ENCODE results near the gene PIWIL4. TPM values are rescaled to one million over a fixed set of nuclear protein-coding genes. Genes with fewer than 3 reads are reported as not detected.

The PIWIL4 gene
- total and polyA plus RNA-seq, 9 of the 15 experiments (the other 6 are each of a cell fraction or from before 2014, with no cell fraction given): 6.3 to 17.0 (median 10.8) TPM

- FAIRE-seq (no peak), DNase-seq (ENCODE audit: extremely low read depth in 1 of 4, low spot score in 3 of 4) (no peak), ATAC-seq (no peak)
- H2AFZ ChIP-seq (ENCODE audit: low read depth, low read length): no peak overlapping the region
- H3K36me3 ChIP-seq (ENCODE audit: control insufficient read depth, insufficient read depth, low read length): no peaks in the 10 kb centered on the region
- 0 out of 2 replicates have a peak, but pooled peaks cover 4% of the 10 kb centered on the region for H3K9me3 ChIP-seq (replicated peaks; ENCODE audit: control insufficient read depth, insufficient read depth, low read depth, low read length)
- BruUV-seq (replicated peaks): no TSS peak
- 12% methylated on average over 1 of the region's 1 CpG for WGBS (ENCODE audit: insufficient coverage, low coverage, missing lambda C conversion rate)
- intact Hi-C loops (cut with micrococcal nuclease) (no loop called here), in situ Hi-C loops (cut with MboI) (loop anchor here (10.0 kb wide), 2 partner anchors 265 to 515 kb away; no protein-coding TSS in a partner anchor)
- H3K4me3 ChIP-seq: no peak overlapping the region
- H3K4me1 ChIP-seq (replicated peaks in 1 of 2; ENCODE audit: control insufficient read depth in 2 of 2, insufficient read depth in 2 of 2, low read length in 2 of 2): peaks cover 0 to under 1% of the 10 kb centered on the region in 2 experiments; a peak in 1 of 5 replicates
- no peak overlapping the region for H3K4me2 ChIP-seq (ENCODE audit: insufficient read depth, low read length)
- ChIA-PET POLR2A (no interaction called here), CTCF (ENCODE audit: low intra/inter-chr PET ratio) (no interaction called here)
- TF ChIP-seq FOXP1 (CRISPR knock-in tag; IDR thresholded peaks at IDR 0.05) (no peak), SRF (CRISPR knock-in tag; IDR thresholded peaks at IDR 0.05) (peak in 1 of 2 experiments; percentile 72; a peak in 1 of 4 replicates)
- no peaks in the 10 kb centered on the region for H3K79me2 ChIP-seq (ENCODE audit: control insufficient read depth, insufficient read depth, low read length)
- H3K9ac ChIP-seq (ENCODE audit: insufficient read depth in 1 of 2, low read depth in 2 of 2, low read length in 2 of 2): no peak overlapping the region
- no peak overlapping the region for H3K27ac ChIP-seq (ENCODE audit: extremely low read depth, low read depth, low read length)
- H3K27me3 ChIP-seq (ENCODE audit: control insufficient read depth in 2 of 2, insufficient read depth in 2 of 2, low read length in 2 of 2): no peaks in the 10 kb centered on the region
- no peaks in the 10 kb centered on the region for H4K20me1 ChIP-seq (replicated peaks; ENCODE audit: control insufficient read depth, insufficient read depth, low read length)
- H3K9me1 ChIP-seq (ENCODE audit: control insufficient read depth, insufficient read depth, low read length): no peaks in the 10 kb centered on the region
These were observed 62.6 kb downstream of the PIWIL4 start for GRCh38 chr11:94629741-94630140.

- intact Hi-C loops (cut with micrococcal nuclease): no loop called here
- Histone ChIP-seq H3K27me3 (ENCODE audit: control insufficient read depth in 2 of 2, insufficient read depth in 2 of 2, low read length in 2 of 2) (no peaks in the 10 kb centered on the region), H3K9me1 (ENCODE audit: control insufficient read depth, insufficient read depth, low read length) (no peaks in the 10 kb centered on the region), H3K4me3 (no peak overlapping the region), H3K4me2 (ENCODE audit: insufficient read depth, low read length) (no peak overlapping the region), H3K27ac (ENCODE audit: extremely low read depth, low read depth, low read length) (no peak overlapping the region), H3K9ac (ENCODE audit: insufficient read depth in 1 of 2, low read depth in 2 of 2, low read length in 2 of 2) (no peak overlapping the region), H3K36me3 (ENCODE audit: control insufficient read depth, insufficient read depth, low read length) (no peaks in the 10 kb centered on the region), H4K20me1 (replicated peaks; ENCODE audit: control insufficient read depth, insufficient read depth, low read length) (no peaks in the 10 kb centered on the region), H3K4me1 (replicated peaks in 1 of 2; ENCODE audit: control insufficient read depth in 2 of 2, insufficient read depth in 2 of 2, low read length in 2 of 2) (peaks cover 0 to 4% of the 10 kb centered on the region in 2 experiments; a peak in 2 of 5 replicates), H3K9me3 (replicated peaks; ENCODE audit: control insufficient read depth, insufficient read depth, low read depth, low read length) (0 out of 2 replicates have a peak, but pooled peaks cover 4% of the 10 kb centered on the region), H3K79me2 (ENCODE audit: control insufficient read depth, insufficient read depth, low read length) (no peaks in the 10 kb centered on the region), H2AFZ (ENCODE audit: low read depth, low read length) (no peak overlapping the region)
- FAIRE-seq: no peak
- no TSS peak for BruUV-seq (replicated peaks)
- in situ Hi-C loops (cut with MboI): no loop called here
- 45% methylated on average over 3 of the region's 3 CpGs for WGBS (ENCODE audit: insufficient coverage, low coverage, missing lambda C conversion rate)
- DNase-seq (ENCODE audit: extremely low read depth in 1 of 4, low spot score in 3 of 4): no peak
- ChIA-PET CTCF (ENCODE audit: low intra/inter-chr PET ratio) (no interaction called here), POLR2A (no interaction called here)
- no peak for ATAC-seq
- TF ChIP-seq ZSCAN32 (CRISPR knock-in tag; IDR thresholded peaks at IDR 0.05) (no peak), STAG1 (CRISPR knock-in tag; IDR thresholded peaks at IDR 0.05; ENCODE audit: borderline replicate concordance) (no peak), NFIX (CRISPR knock-in tag; IDR thresholded peaks at IDR 0.05; ENCODE audit: low read depth) (no peak), POLR2G (IDR thresholded peaks at IDR 0.05; ENCODE audit: low read depth, low read length) (no peak), IRF9 (tag; IDR thresholded peaks at IDR 0.05) (no peak), NFIC (IDR thresholded peaks at IDR 0.05) (no peak), SMAD2 (IDR thresholded peaks at IDR 0.05; ENCODE audit: low read depth, low read length) (no peak)
- TF ChIP-seq, protein P1, sequence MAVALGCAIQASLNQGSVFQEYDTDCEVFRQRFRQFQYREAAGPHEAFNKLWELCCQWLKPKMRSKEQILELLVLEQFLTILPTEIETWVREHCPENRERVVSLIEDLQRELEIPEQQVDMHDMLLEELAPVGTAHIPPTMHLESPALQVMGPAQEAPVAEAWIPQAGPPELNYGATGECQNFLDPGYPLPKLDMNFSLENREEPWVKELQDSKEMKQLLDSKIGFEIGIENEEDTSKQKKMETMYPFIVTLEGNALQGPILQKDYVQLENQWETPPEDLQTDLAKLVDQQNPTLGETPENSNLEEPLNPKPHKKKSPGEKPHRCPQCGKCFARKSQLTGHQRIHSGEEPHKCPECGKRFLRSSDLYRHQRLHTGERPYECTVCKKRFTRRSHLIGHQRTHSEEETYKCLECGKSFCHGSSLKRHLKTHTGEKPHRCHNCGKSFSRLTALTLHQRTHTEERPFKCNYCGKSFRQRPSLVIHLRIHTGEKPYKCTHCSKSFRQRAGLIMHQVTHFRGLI (CRISPR knock-in tag; IDR thresholded peaks at IDR 0.05): no peak
- TF ChIP-seq, protein P2, sequence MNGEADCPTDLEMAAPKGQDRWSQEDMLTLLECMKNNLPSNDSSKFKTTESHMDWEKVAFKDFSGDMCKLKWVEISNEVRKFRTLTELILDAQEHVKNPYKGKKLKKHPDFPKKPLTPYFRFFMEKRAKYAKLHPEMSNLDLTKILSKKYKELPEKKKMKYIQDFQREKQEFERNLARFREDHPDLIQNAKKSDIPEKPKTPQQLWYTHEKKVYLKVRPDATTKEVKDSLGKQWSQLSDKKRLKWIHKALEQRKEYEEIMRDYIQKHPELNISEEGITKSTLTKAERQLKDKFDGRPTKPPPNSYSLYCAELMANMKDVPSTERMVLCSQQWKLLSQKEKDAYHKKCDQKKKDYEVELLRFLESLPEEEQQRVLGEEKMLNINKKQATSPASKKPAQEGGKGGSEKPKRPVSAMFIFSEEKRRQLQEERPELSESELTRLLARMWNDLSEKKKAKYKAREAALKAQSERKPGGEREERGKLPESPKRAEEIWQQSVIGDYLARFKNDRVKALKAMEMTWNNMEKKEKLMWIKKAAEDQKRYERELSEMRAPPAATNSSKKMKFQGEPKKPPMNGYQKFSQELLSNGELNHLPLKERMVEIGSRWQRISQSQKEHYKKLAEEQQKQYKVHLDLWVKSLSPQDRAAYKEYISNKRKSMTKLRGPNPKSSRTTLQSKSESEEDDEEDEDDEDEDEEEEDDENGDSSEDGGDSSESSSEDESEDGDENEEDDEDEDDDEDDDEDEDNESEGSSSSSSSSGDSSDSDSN (IDR thresholded peaks at IDR 0.05; ENCODE audit: borderline replicate concordance in 1 of 2, low read depth in 2 of 2, low read length in 2 of 2): no peak
These were observed 63.1 kb downstream of the PIWIL4 start for GRCh38 chr11:94630221-94630620.
